K562 (cell line): ENCODE measurements around the gene UBASH3A. TPM values are rescaled to one million over a fixed set of nuclear protein-coding genes. Genes with fewer than 3 reads are reported as not detected.
A peak's percentile ranks its signal among the peaks of the same experiment; 100 is the strongest.

Experiments
- BHLHE40 ChIP-seq: IDR thresholded peaks from 2 replicates; pipeline ENCODE4 v1.6.1; 2011; ENCODE audit warnings: low read length, improper control_type of control experiment
- BRF1 ChIP-seq: IDR thresholded peaks from 3 replicates; pipeline ENCODE4 v1.6.1; 2011; ENCODE audit warnings: borderline replicate concordance, mild to moderate bottlenecking; ENCODE audit not compliant: insufficient read length; ENCODE audit errors: extremely low read depth
- CBX8 ChIP-seq: fragments of 200-600 bp; sonication (generic); IDR thresholded peaks from 2 replicates; pipeline ENCODE4 v1.6.1; 2012; ENCODE audit warnings: borderline replicate concordance, mixed run types, low read depth, mild to moderate bottlenecking, moderate library complexity, mixed read lengths, low read length, control low read depth, inconsistent platforms; ENCODE audit not compliant: poor library complexity, severe bottlenecking; ENCODE audit errors: extremely low read depth
- CREM ChIP-seq: IDR thresholded peaks from 2 replicates; pipeline ENCODE4 v1.6.1; 2014; ENCODE audit warnings: antibody characterized with exemption, low read depth
- E2F4 ChIP-seq: sonication (generic); formaldehyde crosslinking; IDR thresholded peaks from 2 replicates; pipeline ENCODE4 v1.8.0; 2022; ENCODE audit warnings: mild to moderate bottlenecking, low read depth, missing genetic modification reagents
- EP300 ChIP-seq: IDR thresholded peaks from 2 replicates; pipeline ENCODE4 v1.6.1; 2012; ENCODE audit warnings: low read length, improper control_type of control experiment
- KLF13 ChIP-seq: fragments of 450-650 bp; IDR thresholded peaks from 2 replicates; pipeline ENCODE4 v1.6.1; 2016; ENCODE audit warnings: missing genetic modification characterization, low read depth, mild to moderate bottlenecking, missing compliant biosample characterization, moderate library complexity, borderline replicate concordance
- KLF6 ChIP-seq: fragments of 250-450 bp; sonication (Bioruptor Pico); IDR thresholded peaks from 2 replicates; pipeline ENCODE4 v1.4.0; 2020; ENCODE audit warnings: mild to moderate bottlenecking, moderate library complexity, borderline replicate concordance
- MTA3 ChIP-seq: fragments of 450-650 bp; formaldehyde crosslinking; IDR thresholded peaks from 2 replicates; pipeline ENCODE4 v1.6.1; 2017; ENCODE audit warnings: mild to moderate bottlenecking, borderline replicate concordance
- RBM15 ChIP-seq: fragments of 200-400 bp; formaldehyde crosslinking; IDR thresholded peaks from 2 replicates; pipeline ENCODE4 v1.6.1; 2018; ENCODE audit warnings: mild to moderate bottlenecking, low read length, moderate library complexity; ENCODE audit not compliant: insufficient read depth
- RBM22 ChIP-seq: fragments of 200-400 bp; formaldehyde crosslinking; IDR thresholded peaks from 2 replicates; pipeline ENCODE4 v1.6.1; 2018; ENCODE audit warnings: low read length, low read depth; ENCODE audit not compliant: poor library complexity, severe bottlenecking
- RCOR1 ChIP-seq, 2 experiments: IDR thresholded peaks; 2 replicates each; pipeline ENCODE4 v1.6.1; 2012; ENCODE audit warnings: low read depth in 2 of 2, low read length in 2 of 2, borderline replicate concordance in 1 of 2, improper control_type of control experiment in 1 of 2
- RFX1 ChIP-seq: fragments of 450-650 bp; IDR thresholded peaks from 2 replicates; pipeline ENCODE4 v1.6.1; 2016; ENCODE audit warnings: mild to moderate bottlenecking, moderate library complexity
- TOE1 ChIP-seq, 2 experiments: fragments of 450-650 bp in 1 of 2; sonication (generic) in 1 of 2; formaldehyde crosslinking in 1 of 2; IDR thresholded peaks; 2 replicates each; pipeline versions ENCODE4 v1.7.1 to v1.8.0; 2016 to 2022; ENCODE audit warnings: borderline replicate concordance in 2 of 2, mild to moderate bottlenecking in 2 of 2, antibody characterized with exemption in 1 of 2, inconsistent platforms in 1 of 2, low read depth in 1 of 2, missing genetic modification reagents in 1 of 2, moderate library complexity in 1 of 2
- ZNF143 ChIP-seq: sonication (generic); formaldehyde crosslinking; IDR thresholded peaks from 2 replicates; pipeline ENCODE4 v1.9.0; 2022; ENCODE audit warnings: mild to moderate bottlenecking, missing genetic modification reagents
- ZSCAN29 ChIP-seq: fragments of 450-650 bp; IDR thresholded peaks from 2 replicates; pipeline ENCODE4 v1.6.1; 2017
- ZSCAN32 ChIP-seq: fragments of 450-650 bp; formaldehyde crosslinking; IDR thresholded peaks from 2 replicates; pipeline ENCODE4 v1.4.0; 2020; ENCODE audit warnings: mild to moderate bottlenecking, moderate library complexity
- polyA plus RNA-seq, 8 experiments: library from polyadenylated mRNA; depleted of rRNA in 4 of 8; stranded (reverse) in 5 of 8; unstranded in 3 of 8; fragments of >200 nt; fragmentation: Nextera tagmentation in 2 of 8; fragmentation: Illumina TruSeq in 1 of 8; extraction: Ambion mirVana in 2 of 8; extraction: Trizol in 1 of 8; gene quantifications; 2 replicates each; pipeline versions ENCODE4 v1.2.1 to v1.2.3, GENCODE V29; 2011 to 2014; ENCODE audit warnings: inconsistent platforms in 1 of 8, missing spikeins in 1 of 8
- total RNA-seq, 7 experiments: library from RNA; depleted of rRNA in 6 of 7; stranded (reverse); fragments of >200 nt in 6 of 7; fragmentation: Illumina TruSeq in 2 of 7; extraction: Trizol in 2 of 7; gene quantifications; 2 replicates each; pipeline versions ENCODE4 v1.2.1 to v1.2.3, GENCODE V29; 2011 to 2021; ENCODE audit warnings: low replicate concordance in 1 of 7
- TF ChIP-seq, protein P1 (sequence below): fragments of 250-450 bp; sonication (Bioruptor Pico); IDR thresholded peaks from 2 replicates; pipeline ENCODE4 v1.5.0; 2020; ENCODE audit warnings: mild to moderate bottlenecking
- TF ChIP-seq, protein P2 (sequence below): IDR thresholded peaks from 2 replicates; pipeline ENCODE4 v1.6.1; 2011; ENCODE audit warnings: borderline replicate concordance, low read depth, mild to moderate bottlenecking, moderate library complexity, low read length; ENCODE audit not compliant: insufficient read depth, poor library complexity, severe bottlenecking
- TF ChIP-seq, protein P3 (sequence below): sonication (generic); formaldehyde crosslinking; IDR thresholded peaks from 2 replicates; pipeline ENCODE4 v1.8.1; 2023; ENCODE audit warnings: mild to moderate bottlenecking, missing genetic modification reagents

UBASH3A gene
- total and polyA plus RNA-seq, 9 of the 15 experiments (the other 6 are each of a cell fraction or from before 2014, with no cell fraction given), result 0.23 to 1.8 (median 1.1) TPM

GRCh38 chr21:42433946-42434551 lies 30.3 kb downstream of the UBASH3A start (continued):
- TF ChIP-seq RFX1, result no peak
- no peak for TF ChIP-seq E2F4 (CRISPR knock-in tag)
- peak; percentile 81 for TF ChIP-seq MTA3
- peak; percentile 66 for TF ChIP-seq BHLHE40
- TF ChIP-seq, protein P1, sequence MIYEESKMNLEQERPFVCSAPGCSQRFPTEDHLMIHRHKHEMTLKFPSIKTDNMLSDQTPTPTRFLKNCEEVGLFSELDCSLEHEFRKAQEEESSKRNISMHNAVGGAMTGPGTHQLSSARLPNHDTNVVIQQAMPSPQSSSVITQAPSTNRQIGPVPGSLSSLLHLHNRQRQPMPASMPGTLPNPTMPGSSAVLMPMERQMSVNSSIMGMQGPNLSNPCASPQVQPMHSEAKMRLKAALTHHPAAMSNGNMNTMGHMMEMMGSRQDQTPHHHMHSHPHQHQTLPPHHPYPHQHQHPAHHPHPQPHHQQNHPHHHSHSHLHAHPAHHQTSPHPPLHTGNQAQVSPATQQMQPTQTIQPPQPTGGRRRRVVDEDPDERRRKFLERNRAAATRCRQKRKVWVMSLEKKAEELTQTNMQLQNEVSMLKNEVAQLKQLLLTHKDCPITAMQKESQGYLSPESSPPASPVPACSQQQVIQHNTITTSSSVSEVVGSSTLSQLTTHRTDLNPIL (CRISPR knock-in tag), result no peak
- TF ChIP-seq KLF13 (tag), result no peak
- TF ChIP-seq RCOR1 (IDR thresholded peaks at IDR 0.05; ENCODE audit: borderline replicate concordance in 1 of 2, low read depth in 2 of 2, low read length in 2 of 2), result peak in 1 of 2 experiments; percentile 83; a peak in 1 of 4 replicates
- TF ChIP-seq, protein P2, sequence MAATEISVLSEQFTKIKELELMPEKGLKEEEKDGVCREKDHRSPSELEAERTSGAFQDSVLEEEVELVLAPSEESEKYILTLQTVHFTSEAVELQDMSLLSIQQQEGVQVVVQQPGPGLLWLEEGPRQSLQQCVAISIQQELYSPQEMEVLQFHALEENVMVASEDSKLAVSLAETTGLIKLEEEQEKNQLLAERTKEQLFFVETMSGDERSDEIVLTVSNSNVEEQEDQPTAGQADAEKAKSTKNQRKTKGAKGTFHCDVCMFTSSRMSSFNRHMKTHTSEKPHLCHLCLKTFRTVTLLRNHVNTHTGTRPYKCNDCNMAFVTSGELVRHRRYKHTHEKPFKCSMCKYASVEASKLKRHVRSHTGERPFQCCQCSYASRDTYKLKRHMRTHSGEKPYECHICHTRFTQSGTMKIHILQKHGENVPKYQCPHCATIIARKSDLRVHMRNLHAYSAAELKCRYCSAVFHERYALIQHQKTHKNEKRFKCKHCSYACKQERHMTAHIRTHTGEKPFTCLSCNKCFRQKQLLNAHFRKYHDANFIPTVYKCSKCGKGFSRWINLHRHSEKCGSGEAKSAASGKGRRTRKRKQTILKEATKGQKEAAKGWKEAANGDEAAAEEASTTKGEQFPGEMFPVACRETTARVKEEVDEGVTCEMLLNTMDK, result no peak
- TF ChIP-seq RBM22, result no peak
- TF ChIP-seq, protein P3, sequence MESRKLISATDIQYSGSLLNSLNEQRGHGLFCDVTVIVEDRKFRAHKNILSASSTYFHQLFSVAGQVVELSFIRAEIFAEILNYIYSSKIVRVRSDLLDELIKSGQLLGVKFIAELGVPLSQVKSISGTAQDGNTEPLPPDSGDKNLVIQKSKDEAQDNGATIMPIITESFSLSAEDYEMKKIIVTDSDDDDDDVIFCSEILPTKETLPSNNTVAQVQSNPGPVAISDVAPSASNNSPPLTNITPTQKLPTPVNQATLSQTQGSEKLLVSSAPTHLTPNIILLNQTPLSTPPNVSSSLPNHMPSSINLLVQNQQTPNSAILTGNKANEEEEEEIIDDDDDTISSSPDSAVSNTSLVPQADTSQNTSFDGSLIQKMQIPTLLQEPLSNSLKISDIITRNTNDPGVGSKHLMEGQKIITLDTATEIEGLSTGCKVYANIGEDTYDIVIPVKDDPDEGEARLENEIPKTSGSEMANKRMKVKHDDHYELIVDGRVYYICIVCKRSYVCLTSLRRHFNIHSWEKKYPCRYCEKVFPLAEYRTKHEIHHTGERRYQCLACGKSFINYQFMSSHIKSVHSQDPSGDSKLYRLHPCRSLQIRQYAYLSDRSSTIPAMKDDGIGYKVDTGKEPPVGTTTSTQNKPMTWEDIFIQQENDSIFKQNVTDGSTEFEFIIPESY, result no peak
- 0 out of 2 replicates have a peak, but pooled peaks have one; percentile 6 for TF ChIP-seq ZNF143 (CRISPR knock-in tag)
- no peak for TF ChIP-seq KLF6
- peak; percentile 70; the same call in 1 of the 2 replicates for TF ChIP-seq EP300
- TF ChIP-seq ZSCAN32 (CRISPR knock-in tag), result no peak
- no peak for TF ChIP-seq ZSCAN29
- TF ChIP-seq RBM15, result no peak
- no peak for TF ChIP-seq BRF1
- TF ChIP-seq CBX8, result no peak
- TF ChIP-seq CREM, result peak; percentile 90
- TF ChIP-seq TOE1 (IDR thresholded peaks at IDR 0.05; ENCODE audit: borderline replicate concordance), result 0 out of 2 replicates have a peak, but pooled peaks have one; percentile 17
- no peak for TF ChIP-seq TOE1 (CRISPR knock-in tag; IDR thresholded peaks at IDR 0.05; ENCODE audit: borderline replicate concordance, low read depth)
